Mononuclear cell (primary cell): ENCODE measurements around the gene ANGPTL8. TPM values are rescaled to one million over a fixed set of nuclear protein-coding genes. Genes with fewer than 3 reads are reported as not detected.

Source experiments
- H3K27me3 ChIP-seq: 2 replicates; pipeline ENCODE4 v1.6.0; 2011; ENCODE audit warnings: low read length, control low read depth; ENCODE audit not compliant: insufficient read depth
- H3K4me1 ChIP-seq: 2 replicates; pipeline ENCODE4 v1.5.1; 2011; ENCODE audit warnings: mild to moderate bottlenecking, low read length, control low read depth; ENCODE audit not compliant: insufficient read depth
- H3K4me3 ChIP-seq: 2 replicates; pipeline ENCODE4 v1.5.1; 2011; ENCODE audit warnings: mild to moderate bottlenecking, low read length, moderate library complexity
- H3K9me3 ChIP-seq: 2 replicates; pipeline ENCODE4 v1.5.1; 2011; ENCODE audit warnings: low read depth, mild to moderate bottlenecking, control low read depth, low read length
- total RNA-seq: library from RNA; depleted of rRNA; stranded (reverse); fragments of >200 nt; gene quantifications from one replicate; pipeline ENCODE4 v1.2.3, GENCODE V29; 2012

ANGPTL8 gene
- total RNA-seq, 1 donor = not detected

DNA sequence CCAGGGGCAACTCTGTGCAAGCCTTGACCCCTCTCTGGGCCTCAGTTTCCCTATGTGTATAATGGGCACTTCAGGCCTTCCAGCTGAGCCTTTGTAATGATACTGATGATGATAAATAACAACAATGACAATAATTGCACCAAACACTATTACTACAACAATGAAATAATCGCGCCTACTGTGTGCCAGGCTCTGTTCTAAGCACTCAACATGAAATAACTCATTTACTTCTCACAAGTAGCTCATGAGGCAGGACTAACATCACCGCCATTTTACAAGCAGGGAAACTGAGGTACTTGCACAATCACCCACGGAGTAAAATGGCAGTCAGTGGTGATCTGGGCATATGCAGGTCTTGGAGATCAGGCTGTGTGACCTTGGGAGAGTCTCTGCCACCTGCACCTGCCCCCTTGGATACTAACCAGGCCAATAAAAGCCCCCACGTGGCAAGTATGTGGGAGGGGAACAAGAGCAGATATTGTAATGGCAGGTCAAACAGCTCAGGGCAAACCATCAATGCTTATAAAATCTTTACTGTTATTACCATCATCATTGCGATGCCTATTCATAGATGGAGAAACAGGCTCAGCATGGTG is 540 bp upstream of the ANGPTL8 start:
- Histone ChIP-seq H3K4me3 (no peak overlapping the region), H3K9me3 (no peaks in the 10 kb centered on the region), H3K4me1 (peaks cover 5% of the 10 kb centered on the region), H3K27me3 (no peaks in the 10 kb centered on the region)

DNA sequence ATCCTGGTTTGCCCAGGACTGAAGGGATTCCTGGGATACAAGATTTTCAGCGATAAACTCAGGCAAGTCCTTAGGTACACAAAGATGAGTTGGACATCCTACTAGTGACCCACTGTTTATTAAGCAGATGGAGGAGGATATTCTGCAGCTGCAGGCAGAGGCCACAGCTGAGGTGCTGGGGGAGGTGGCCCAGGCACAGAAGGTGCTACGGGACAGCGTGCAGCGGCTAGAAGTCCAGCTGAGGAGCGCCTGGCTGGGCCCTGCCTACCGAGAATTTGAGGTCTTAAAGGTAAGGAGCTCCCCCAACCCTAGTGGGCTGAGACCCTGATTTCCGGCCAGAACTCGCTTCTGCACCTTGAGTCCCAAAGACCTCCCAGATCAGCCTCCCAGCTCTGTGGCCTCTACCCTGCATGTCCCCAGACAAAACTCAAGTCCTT is 607 bp downstream of the ANGPTL8 start:
- Histone ChIP-seq H3K4me1 (peaks cover 5% of the 10 kb centered on the region), H3K4me3 (no peak overlapping the region), H3K27me3 (no peaks in the 10 kb centered on the region), H3K9me3 (no peaks in the 10 kb centered on the region)

DNA sequence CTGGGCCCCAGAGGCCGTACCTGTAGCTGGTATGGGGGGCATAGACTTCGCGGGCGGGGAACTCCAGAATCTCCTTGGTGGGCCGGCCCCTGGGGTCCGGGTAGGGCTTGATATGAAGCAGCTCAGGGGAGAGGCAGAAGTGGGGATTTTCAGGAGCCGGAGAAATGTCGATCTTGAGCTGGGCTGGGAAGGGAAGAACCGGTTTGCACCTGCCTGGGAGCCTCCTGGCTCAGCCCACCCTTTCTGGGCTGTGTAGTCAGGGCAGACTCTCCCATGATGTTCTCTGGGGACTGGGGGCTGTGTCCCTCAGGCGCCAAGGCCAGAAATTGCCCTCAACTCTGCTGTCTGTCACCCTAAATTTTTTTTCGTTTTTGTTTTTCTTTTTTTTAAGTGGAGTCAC is 2.6 kb downstream of the ANGPTL8 start:
- H3K9me3 ChIP-seq = no peaks in the 10 kb centered on the region
- no peak overlapping the region for H3K4me3 ChIP-seq
- no peaks in the 10 kb centered on the region for H3K27me3 ChIP-seq
- H3K4me1 ChIP-seq = peaks cover 5% of the 10 kb centered on the region

GRCh38 chr19:11242864-11243797 is 3.7 kb downstream of the ANGPTL8 start:
- Histone ChIP-seq H3K9me3 (no peaks in the 10 kb centered on the region), H3K27me3 (no peaks in the 10 kb centered on the region), H3K4me3 (no peak overlapping the region), H3K4me1 (peaks cover 5% of the 10 kb centered on the region)

GRCh38 chr19:11243798-11244169 is 4.4 kb downstream of the ANGPTL8 start:
- H3K27me3 ChIP-seq = no peaks in the 10 kb centered on the region
- peaks cover 5% of the 10 kb centered on the region for H3K4me1 ChIP-seq
- H3K4me3 ChIP-seq = no peak overlapping the region
- H3K9me3 ChIP-seq = no peaks in the 10 kb centered on the region

- H3K27me3 ChIP-seq = no peaks in the 10 kb centered on the region
- H3K4me3 ChIP-seq = no peak overlapping the region
- peaks cover 5% of the 10 kb centered on the region for H3K4me1 ChIP-seq
- H3K9me3 ChIP-seq = no peaks in the 10 kb centered on the region
Observed at GRCh38 chr19:11244846-11245589, 5.6 kb downstream of the ANGPTL8 start.

GRCh38 chr19:11246941-11247340 is 7.5 kb downstream of the ANGPTL8 start:
- no peaks in the 10 kb centered on the region for H3K9me3 ChIP-seq

DNA sequence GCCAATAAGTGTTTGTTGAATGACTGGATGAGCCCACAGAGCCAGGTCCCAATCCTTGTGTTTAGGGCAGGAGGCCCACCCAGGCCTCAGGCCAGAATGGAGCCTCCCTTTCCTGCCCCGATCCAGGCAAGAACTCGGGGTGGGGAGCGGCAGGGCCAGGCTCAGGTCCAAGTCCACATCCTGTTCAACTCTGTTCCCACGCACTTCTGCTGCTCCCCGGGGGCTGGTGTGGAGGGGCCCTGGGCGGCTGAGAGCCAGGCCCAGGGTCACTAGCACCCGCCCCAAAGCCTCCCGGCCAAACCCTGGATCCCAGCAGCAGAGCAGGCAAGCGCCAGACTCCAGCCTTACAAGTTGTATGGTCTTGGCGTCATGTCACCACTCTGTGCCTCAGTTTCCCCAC is 8.0 kb downstream of the ANGPTL8 start:
- Histone ChIP-seq H3K9me3 (no peaks in the 10 kb centered on the region), H3K4me1 (peaks cover 5% of the 10 kb centered on the region), H3K27me3 (no peaks in the 10 kb centered on the region), H3K4me3 (no peak overlapping the region)

More at GRCh38 chr19:11246941-11247340, 7.5 kb downstream of the ANGPTL8 start:
- H3K4me1 ChIP-seq = peaks cover 5% of the 10 kb centered on the region
- no peaks in the 10 kb centered on the region for H3K27me3 ChIP-seq
- H3K4me3 ChIP-seq = no peak overlapping the region

DNA sequence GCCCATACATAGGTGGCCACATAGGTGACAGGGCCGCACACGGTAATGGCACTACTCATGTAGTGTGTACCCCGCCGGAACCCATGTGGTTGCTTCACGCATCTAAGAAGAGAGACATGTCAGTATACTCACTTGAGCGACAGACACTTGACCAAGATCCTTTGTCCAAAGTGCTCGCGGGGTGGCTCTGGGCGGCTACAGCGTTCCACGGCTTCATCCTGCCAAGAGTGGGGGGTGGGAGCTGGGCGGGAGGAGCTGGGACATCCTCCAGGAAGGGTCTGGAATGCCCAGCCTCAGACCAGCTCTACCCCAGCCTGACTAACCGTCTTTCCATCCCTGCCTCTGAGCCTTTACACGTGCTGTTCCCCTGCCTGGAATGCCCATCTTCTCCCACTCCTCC is 8.5 kb downstream of the ANGPTL8 start:
- H3K4me1 ChIP-seq = peaks cover 5% of the 10 kb centered on the region
- H3K4me3 ChIP-seq = no peak overlapping the region
- no peaks in the 10 kb centered on the region for H3K27me3 ChIP-seq
- H3K9me3 ChIP-seq = no peaks in the 10 kb centered on the region

GRCh38 chr19:11248852-11249251 is 9.4 kb downstream of the ANGPTL8 start:
- no peak overlapping the region for H3K4me3 ChIP-seq
- H3K9me3 ChIP-seq = no peaks in the 10 kb centered on the region
- H3K27me3 ChIP-seq = no peaks in the 10 kb centered on the region
- no peaks in the 10 kb centered on the region for H3K4me1 ChIP-seq

DNA sequence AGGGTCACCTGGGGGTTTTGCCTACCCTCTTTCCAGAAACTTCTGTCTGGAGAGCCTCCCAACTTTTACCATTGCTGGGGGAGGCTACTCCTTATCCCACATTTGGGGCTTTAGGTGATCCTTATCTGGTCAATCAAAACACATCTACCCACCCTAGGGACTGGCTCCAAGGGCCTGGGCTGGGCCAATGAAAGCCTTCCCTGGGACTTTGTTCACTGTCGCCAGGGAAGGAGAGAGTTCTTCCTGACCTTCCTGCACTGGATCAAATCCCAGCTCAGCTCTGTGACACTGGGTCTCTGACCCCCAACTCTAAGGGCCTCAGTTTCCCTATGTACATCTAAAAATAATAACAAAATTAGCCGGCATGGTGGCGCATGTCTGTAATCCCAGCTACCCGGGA is 11.8 kb downstream of the ANGPTL8 start:
- Histone ChIP-seq H3K4me1 (no peaks in the 10 kb centered on the region), H3K27me3 (no peaks in the 10 kb centered on the region), H3K9me3 (no peaks in the 10 kb centered on the region), H3K4me3 (no peak overlapping the region)

GRCh38 chr19:11251650-11252314 is 12.4 kb downstream of the ANGPTL8 start:
- Histone ChIP-seq H3K4me3 (no peak overlapping the region), H3K4me1 (no peaks in the 10 kb centered on the region), H3K27me3 (no peaks in the 10 kb centered on the region), H3K9me3 (no peaks in the 10 kb centered on the region)

DNA sequence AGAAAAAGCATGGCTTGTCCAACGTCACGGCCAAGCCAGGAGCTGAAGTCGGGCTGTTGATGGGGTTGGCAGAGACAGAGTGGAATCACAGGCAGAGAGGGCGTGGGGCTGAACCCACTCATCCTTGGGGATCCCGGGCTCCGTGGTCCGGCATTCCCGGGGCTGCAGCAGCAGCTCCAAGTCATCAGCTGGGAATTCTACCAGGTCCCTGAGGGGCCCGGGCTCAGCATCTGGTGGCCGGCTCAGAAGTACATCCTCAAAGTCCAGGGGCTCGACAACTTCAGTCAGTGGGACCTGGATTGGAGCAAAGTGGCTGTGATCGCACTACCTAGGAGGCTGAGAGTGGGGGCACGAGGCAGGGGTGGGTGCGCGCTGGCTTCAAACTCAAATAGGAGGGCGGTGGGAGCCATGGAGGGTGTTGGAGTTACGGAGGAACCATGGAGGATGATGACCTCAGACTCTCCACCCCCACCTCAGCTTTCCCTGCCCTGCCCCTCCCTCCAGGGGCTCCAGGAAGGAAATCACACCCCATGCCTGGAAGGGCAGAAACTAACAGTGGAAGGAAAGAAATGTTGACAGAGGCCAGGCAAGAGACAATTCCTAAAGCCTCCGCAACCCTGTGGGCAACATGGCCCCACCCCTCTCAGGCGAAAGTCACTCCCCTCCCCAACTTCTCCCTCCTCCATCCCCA is 13.4 kb downstream of the ANGPTL8 start:
- H3K9me3 ChIP-seq = no peaks in the 10 kb centered on the region
- H3K27me3 ChIP-seq = no peaks in the 10 kb centered on the region
- no peaks in the 10 kb centered on the region for H3K4me1 ChIP-seq
- H3K4me3 ChIP-seq = no peak overlapping the region

- Histone ChIP-seq H3K4me3 (no peak overlapping the region), H3K9me3 (no peaks in the 10 kb centered on the region), H3K4me1 (no peaks in the 10 kb centered on the region), H3K27me3 (no peaks in the 10 kb centered on the region)
Observed at GRCh38 chr19:11254666-11255065, 15.2 kb downstream of the ANGPTL8 start.
